Ascending aorta (tissue), 2 donors: ENCODE measurements around the gene SLC31A1. TPM values are rescaled to one million over a fixed set of nuclear protein-coding genes. Genes with fewer than 3 reads are reported as not detected.
"Not testable (repeated sequence)": the region's sequence is repeated elsewhere in the genome, so short reads cannot be mapped to it uniquely, and the experiment has no call there.

Experiments used
- DNase-seq, 2 donors: peaks; one replicate each; pipeline ENCODE4 v3.0.0-alpha.2; 2019; ENCODE audit warnings: low spot score in 2 of 2
- H3K27ac ChIP-seq, 2 donors: fragments of 200-600 bp; sonication (generic); one replicate each; pipeline ENCODE4 v1.5.1; 2016 to 2017; ENCODE audit warnings: mild to moderate bottlenecking in 1 of 2
- H3K27me3 ChIP-seq: fragments of 200-600 bp; sonication (generic); one replicate; pipeline ENCODE4 v1.5.1; 2017
- H3K36me3 ChIP-seq, 2 donors: fragments of 200-600 bp; sonication (generic); one replicate each; pipeline ENCODE4 v1.5.1; 2016
- H3K4me1 ChIP-seq, 2 donors: fragments of 200-600 bp; sonication (generic); one replicate each; pipeline ENCODE4 v1.5.1; 2016 to 2017; ENCODE audit warnings: mild to moderate bottlenecking in 1 of 2
- H3K4me3 ChIP-seq, 2 donors: fragments of 200-600 bp; sonication (generic); one replicate each; pipeline ENCODE4 v1.5.1; 2016 to 2017; ENCODE audit warnings: mild to moderate bottlenecking in 1 of 2
- H3K9me3 ChIP-seq, 2 donors: fragments of 200-600 bp; sonication (generic); one replicate each; pipeline ENCODE4 v1.5.1; 2016
- CTCF ChIP-seq, 3 experiments: fragments of 200-600 bp in 2 of 3; fragments of 450-650 bp in 1 of 3; sonication (generic) in 2 of 3; IDR thresholded peaks; one replicate each; pipeline ENCODE4 v1.5.1; 2016 to 2019; ENCODE audit warnings: antibody characterized with exemption in 3 of 3, mild to moderate bottlenecking in 1 of 3, moderate library complexity in 1 of 3
- intact Hi-C: fragments of 100-400 bp; cut with DNase I; formaldehyde crosslinking; loops from one replicate; pipeline ENCODE4 v1.15.1; 2023
- total RNA-seq: library from RNA; depleted of rRNA; stranded (reverse); fragments of >200 nt; gene quantifications from one replicate; pipeline ENCODE4 v1.1.0, GENCODE V29; 2016

SLC31A1 gene
- total RNA-seq, 1 donor from 2014 or later = 3.7 TPM

- no peak for DNase-seq
- H3K9me3 ChIP-seq = no peaks in the 10 kb centered on the region
- H3K4me3 ChIP-seq = no peak overlapping the region
- no peak overlapping the region for H3K27ac ChIP-seq
- no peaks in the 10 kb centered on the region for H3K36me3 ChIP-seq
- intact Hi-C loops = no loop called here
- TF ChIP-seq CTCF (IDR thresholded peaks at IDR 0.05) = no peak
- H3K4me1 ChIP-seq = peaks cover 0 to 2% of the 10 kb centered on the region in 2 donors
- no peaks in the 10 kb centered on the region for H3K27me3 ChIP-seq
Observed at GRCh38 chr9:113227436-113227835, 6.1 kb downstream of the SLC31A1 start.

GRCh38 chr9:113228130-113228665, 6.9 kb downstream of the SLC31A1 start:
- no peak for TF ChIP-seq CTCF (IDR thresholded peaks at IDR 0.05)
- Histone ChIP-seq H3K4me3 (no peak overlapping the region), H3K4me1 (peaks cover 0 to under 1% of the 10 kb centered on the region in 2 donors), H3K9me3 (no peaks in the 10 kb centered on the region), H3K27me3 (no peaks in the 10 kb centered on the region), H3K27ac (no peak overlapping the region), H3K36me3 (no peaks in the 10 kb centered on the region)
- intact Hi-C loops = no loop called here
- DNase-seq = no peak

GRCh38 chr9:113231701-113232100, 10.4 kb downstream of the SLC31A1 start:
- no peak for TF ChIP-seq CTCF (IDR thresholded peaks at IDR 0.05)
- Histone ChIP-seq H3K4me1 (peaks cover 0 to 6% of the 10 kb centered on the region in 2 donors), H3K36me3 (no peaks in the 10 kb centered on the region), H3K9me3 (no peaks in the 10 kb centered on the region), H3K27ac (no peak overlapping the region), H3K27me3 (no peaks in the 10 kb centered on the region), H3K4me3 (no peak overlapping the region)
- no peak for DNase-seq
- intact Hi-C loops = no loop called here

- H3K36me3 ChIP-seq, DNase-seq, intact Hi-C loops, H3K4me1 ChIP-seq, H3K27me3 ChIP-seq, H3K27ac ChIP-seq, H3K9me3 ChIP-seq, H3K4me3 ChIP-seq: not testable (repeated sequence)
Observed at GRCh38 chr9:113235701-113236255, 14.4 kb downstream of the SLC31A1 start.

- Histone ChIP-seq H3K4me3 (no peak overlapping the region), H3K27me3 (no peaks in the 10 kb centered on the region), H3K36me3 (no peaks in the 10 kb centered on the region), H3K27ac (no peak overlapping the region), H3K9me3 (no peaks in the 10 kb centered on the region), H3K4me1 (peaks cover 0 to 6% of the 10 kb centered on the region in 2 donors)
- DNase-seq = no peak
- intact Hi-C loops = no loop called here
- TF ChIP-seq CTCF (IDR thresholded peaks at IDR 0.05) = no peak
Observed at GRCh38 chr9:113237026-113237425, 15.7 kb downstream of the SLC31A1 start.

GRCh38 chr9:113238202-113238858, 17.0 kb downstream of the SLC31A1 start:
- Histone ChIP-seq H3K4me3 (no peak overlapping the region), H3K27ac (no peak overlapping the region), H3K36me3 (no peaks in the 10 kb centered on the region), H3K9me3 (no peaks in the 10 kb centered on the region), H3K27me3 (no peaks in the 10 kb centered on the region), H3K4me1 (peaks cover 0 to 4% of the 10 kb centered on the region in 2 donors)
- intact Hi-C loops = no loop called here
- no peak for TF ChIP-seq CTCF (IDR thresholded peaks at IDR 0.05)
- DNase-seq = no peak
